NCI-H146 (cell line): ENCODE data around the gene CORO2B.
A peak's percentile ranks its signal among the peaks of the same experiment; 100 is the strongest.

Experiments
- DNase-seq: peaks from one replicate; lab custom pipeline; 2025; lab: John Stamatoyannopoulos, UW

The CORO2B gene

GRCh38 chr15:68554721-68555678, 23.8 kb upstream of the CORO2B start:
- DNase-seq = no peak

- no peak for DNase-seq
Measured at GRCh38 chr15:68555679-68556037, 23.1 kb upstream of the CORO2B start.

- DNase-seq = no peak
Measured at GRCh38 chr15:68556139-68556990, 22.4 kb upstream of the CORO2B start.

- no peak for DNase-seq
Measured at GRCh38 chr15:68557469-68558317, 21.1 kb upstream of the CORO2B start.

- DNase-seq = no peak
Measured at GRCh38 chr15:68558318-68559305, 20.2 kb upstream of the CORO2B start.

GRCh38 chr15:68559345-68560310, 19.2 kb upstream of the CORO2B start:
- DNase-seq = peak; percentile 80

GRCh38 chr15:68560501-68561113, 18.2 kb upstream of the CORO2B start:
- no peak for DNase-seq

GRCh38 chr15:68561171-68561900, 17.5 kb upstream of the CORO2B start:
- DNase-seq = no peak

- DNase-seq = no peak
Measured at GRCh38 chr15:68561901-68562300, 16.9 kb upstream of the CORO2B start.

- no peak for DNase-seq
Measured at GRCh38 chr15:68564173-68564572, 14.6 kb upstream of the CORO2B start.

GRCh38 chr15:68565234-68565633, 13.6 kb upstream of the CORO2B start:
- DNase-seq = no peak

- DNase-seq = no peak
Measured at GRCh38 chr15:68565726-68566125, 13.1 kb upstream of the CORO2B start.

GRCh38 chr15:68566377-68566954, 12.3 kb upstream of the CORO2B start:
- DNase-seq = no peak

GRCh38 chr15:68567345-68567744, 11.4 kb upstream of the CORO2B start:
- no peak for DNase-seq

GRCh38 chr15:68570974-68571373, 7.8 kb upstream of the CORO2B start:
- no peak for DNase-seq

GRCh38 chr15:68571582-68571981, 7.2 kb upstream of the CORO2B start:
- DNase-seq = no peak

GRCh38 chr15:68572309-68572708, 6.5 kb upstream of the CORO2B start:
- no peak for DNase-seq

- DNase-seq = no peak
Measured at GRCh38 chr15:68572921-68573320, 5.9 kb upstream of the CORO2B start.
